ENCODE results near the gene TESK1. TPM values are rescaled to one million over a fixed set of nuclear protein-coding genes. Genes with fewer than 3 reads are reported as not detected.

TESK1 gene
- total and polyA plus RNA-seq, 4 donors: 3.7 to 12.5 (median 6.8) TPM

GRCh38 chr9:35563791-35564197 is 41.3 kb upstream of the TESK1 start:
- no peak overlapping the region for H3K4me3 ChIP-seq (ENCODE audit: low read depth in 1 of 3, low read length in 3 of 3)
- peak in 1 of 2 donors; percentile 25 for TF ChIP-seq RAD21 (IDR thresholded peaks at IDR 0.05)
- no peak for TF ChIP-seq HNF4G (IDR thresholded peaks at IDR 0.05)
- no peak for TF ChIP-seq ZBTB33 (IDR thresholded peaks at IDR 0.05)
- H3K27me3 ChIP-seq (ENCODE audit: control insufficient read depth in 4 of 4, insufficient read depth in 4 of 4, low read length in 3 of 4): no peaks in the 10 kb centered on the region
- WGBS: 45% methylated on average over 14 of the region's 14 CpGs
- H3K4me1 ChIP-seq (ENCODE audit: control insufficient read depth in 4 of 4, insufficient read depth in 4 of 4, low read length in 3 of 4): peaks cover 0 to 9% (median 3%) of the 10 kb centered on the region in 4 donors
- DNase-seq (ENCODE audit: low spot score): peak; percentile 49
- H3K9me3 ChIP-seq (ENCODE audit: control insufficient read depth in 4 of 4, low read length in 3 of 4): no peaks in the 10 kb centered on the region
- no peak overlapping the region for H3K9ac ChIP-seq (ENCODE audit: low read depth in 1 of 2, low read length in 2 of 2)
- no peak overlapping the region for H3K27ac ChIP-seq (ENCODE audit: low read depth in 1 of 2, low read length in 2 of 2)
- peaks cover 0 to 10% (median 2%) of the 10 kb centered on the region in 4 donors for H3K36me3 ChIP-seq (ENCODE audit: control insufficient read depth in 4 of 4, insufficient read depth in 3 of 4, low read depth in 1 of 4, low read length in 3 of 4)

- Histone ChIP-seq H3K27ac (ENCODE audit: low read depth in 1 of 2, low read length in 2 of 2) (no peak overlapping the region), H3K4me1 (ENCODE audit: control insufficient read depth in 4 of 4, insufficient read depth in 4 of 4, low read length in 3 of 4) (peaks cover 0 to 9% (median 3%) of the 10 kb centered on the region in 4 donors), H3K4me3 (ENCODE audit: low read depth in 1 of 3, low read length in 3 of 3) (no peak overlapping the region), H3K36me3 (ENCODE audit: control insufficient read depth in 4 of 4, insufficient read depth in 3 of 4, low read depth in 1 of 4, low read length in 3 of 4) (peaks cover 0 to 6% (median 0%) of the 10 kb centered on the region in 4 donors), H3K9me3 (ENCODE audit: control insufficient read depth in 4 of 4, low read length in 3 of 4) (no peaks in the 10 kb centered on the region), H3K27me3 (ENCODE audit: control insufficient read depth in 4 of 4, insufficient read depth in 4 of 4, low read length in 3 of 4) (no peaks in the 10 kb centered on the region), H3K9ac (ENCODE audit: low read depth in 1 of 2, low read length in 2 of 2) (no peak overlapping the region)
- TF ChIP-seq YY1 (IDR thresholded peaks at IDR 0.05): no peak
- WGBS: 89% methylated on average over 7 of the region's 7 CpGs
- DNase-seq (ENCODE audit: low spot score): no peak
These were observed 40.4 kb upstream of the TESK1 start for GRCh38 chr9:35564658-35565061.

- Histone ChIP-seq H3K9me3 (ENCODE audit: control insufficient read depth in 4 of 4, low read length in 3 of 4) (no peaks in the 10 kb centered on the region), H3K27me3 (ENCODE audit: control insufficient read depth in 4 of 4, insufficient read depth in 4 of 4, low read length in 3 of 4) (no peaks in the 10 kb centered on the region), H3K36me3 (ENCODE audit: control insufficient read depth in 4 of 4, insufficient read depth in 3 of 4, low read depth in 1 of 4, low read length in 3 of 4) (peaks cover 0 to 3% (median 0%) of the 10 kb centered on the region in 4 donors), H3K27ac (ENCODE audit: low read depth in 1 of 2, low read length in 2 of 2) (no peak overlapping the region), H3K9ac (ENCODE audit: low read depth in 1 of 2, low read length in 2 of 2) (no peak overlapping the region), H3K4me3 (ENCODE audit: low read depth in 1 of 3, low read length in 3 of 3) (no peak overlapping the region), H3K4me1 (ENCODE audit: control insufficient read depth in 4 of 4, insufficient read depth in 4 of 4, low read length in 3 of 4) (peaks cover 0 to 9% (median 2%) of the 10 kb centered on the region in 4 donors)
- DNase-seq (ENCODE audit: low spot score): no peak
- 98% methylated on average over 2 of the region's 2 CpGs for WGBS
- TF ChIP-seq MAX (IDR thresholded peaks at IDR 0.05) (no peak), EGR1 (IDR thresholded peaks at IDR 0.05; ENCODE audit: low read depth in 2 of 2) (no peak), SP1 (IDR thresholded peaks at IDR 0.05) (no peak), YY1 (IDR thresholded peaks at IDR 0.05) (no peak), RAD21 (IDR thresholded peaks at IDR 0.05) (no peak), GABPA (IDR thresholded peaks at IDR 0.05 in 1 of 2, conservative IDR thresholded peaks at IDR 0.05 in 1 of 2) (no peak), CTCF (IDR thresholded peaks at IDR 0.05; ENCODE audit: low read depth, low read length, missing input control) (no peak), ZBTB33 (IDR thresholded peaks at IDR 0.05) (no peak), JUND (IDR thresholded peaks at IDR 0.05) (no peak), NR2F2 (IDR thresholded peaks at IDR 0.05) (no peak), HNF4G (IDR thresholded peaks at IDR 0.05) (no peak), FOXA1 (IDR thresholded peaks at IDR 0.05) (no peak), ATF3 (IDR thresholded peaks at IDR 0.05) (no peak), FOXA2 (IDR thresholded peaks at IDR 0.05) (no peak), TAF1 (conservative IDR thresholded peaks at IDR 0.05) (no peak), HNF4A (conservative IDR thresholded peaks at IDR 0.05) (no peak), RXRA (IDR thresholded peaks at IDR 0.05) (no peak), REST (IDR thresholded peaks at IDR 0.05) (no peak)
These were observed 38.6 kb upstream of the TESK1 start for GRCh38 chr9:35566417-35566816.
